ENCODE data around the gene DOC2B.
"Not testable (repeated sequence)": the region's sequence is repeated elsewhere in the genome, so short reads cannot be mapped to it uniquely, and the experiment has no call there.

Gene DOC2B

GRCh38 chr17:181245-182049 lies at the start of gene DOC2B:
Gene DOC2B (minus strand): TSS chr17:181650. CDS start chr17:181479, 171 bp downstream.
- no peak for DNase-seq (ENCODE audit: low spot score)

- DNase-seq (ENCODE audit: low spot score) = no peak
Observed at GRCh38 chr17:230395-230770, 48.9 kb upstream of the DOC2B start.

DNA sequence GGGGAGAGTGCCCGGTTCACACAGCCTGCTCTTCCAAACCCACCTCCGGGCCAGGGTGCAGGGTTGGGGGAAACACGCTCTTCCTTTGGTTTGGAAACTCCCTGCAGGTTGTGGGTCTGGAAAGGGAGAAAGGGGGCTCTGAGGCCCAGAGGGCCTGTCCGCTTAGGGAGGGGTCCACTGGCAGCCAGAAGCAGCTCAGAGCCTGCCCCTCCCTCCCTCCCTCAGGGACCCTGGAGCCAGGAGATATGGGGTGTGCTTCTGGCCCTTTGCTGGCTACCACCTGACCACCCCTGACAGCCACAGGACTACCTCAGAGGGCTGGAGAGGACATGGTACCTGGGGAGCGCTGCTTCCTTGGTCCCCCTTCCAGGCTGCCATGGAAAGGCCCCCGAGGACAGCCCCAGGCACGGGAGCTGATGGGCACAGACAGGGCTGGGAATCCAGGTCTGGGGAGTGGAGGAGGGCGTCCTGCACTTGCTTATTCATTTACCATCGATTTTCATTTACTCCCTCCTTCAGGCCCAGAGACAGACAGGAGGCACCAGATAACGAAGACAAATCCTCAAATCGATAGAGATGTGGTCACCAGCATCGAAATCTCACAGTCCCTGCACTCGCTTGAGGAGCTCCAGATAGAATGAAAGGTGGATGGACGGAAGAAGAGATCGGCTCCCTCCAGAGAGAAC lies 48.4 kb upstream of the DOC2B start:
- DNase-seq (ENCODE audit: low spot score) = no peak

DNA sequence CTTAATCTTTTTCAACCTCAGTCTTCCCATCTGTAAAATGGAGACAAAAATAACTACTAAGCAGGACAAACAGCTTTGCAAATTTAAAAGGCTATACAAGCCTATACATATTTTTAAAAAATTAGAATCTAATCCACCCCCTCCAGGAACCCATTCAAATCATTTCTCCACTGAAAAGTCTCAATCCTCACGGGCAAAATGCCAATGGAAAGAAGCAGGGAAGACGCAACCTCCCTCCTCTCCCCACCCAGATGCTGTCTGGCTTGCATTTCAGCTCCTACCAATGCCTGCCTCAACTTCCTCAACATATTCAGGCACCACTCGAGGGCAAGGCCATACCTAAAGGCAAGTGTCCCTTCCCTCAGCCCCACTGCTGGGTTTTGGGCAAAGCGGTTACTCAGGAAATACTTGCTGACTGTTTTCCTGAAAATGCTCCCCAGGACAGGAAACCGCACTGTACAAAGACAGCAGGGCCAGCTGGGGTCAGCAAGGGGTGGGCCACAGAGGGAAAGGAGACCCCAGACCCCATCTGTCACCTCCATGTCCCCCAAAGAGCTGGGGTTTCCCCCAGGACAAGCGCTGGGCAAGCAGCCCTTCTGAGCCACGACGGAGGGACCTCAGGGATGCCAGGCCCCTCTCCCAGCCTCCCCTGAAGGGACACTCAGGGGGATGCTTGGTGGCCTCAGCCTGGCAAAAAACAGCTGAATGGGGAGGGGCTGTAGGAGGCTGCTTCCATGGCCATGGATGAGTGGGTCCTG lies 47.7 kb upstream of the DOC2B start:
- DNase-seq (ENCODE audit: low spot score) = no peak

DNA sequence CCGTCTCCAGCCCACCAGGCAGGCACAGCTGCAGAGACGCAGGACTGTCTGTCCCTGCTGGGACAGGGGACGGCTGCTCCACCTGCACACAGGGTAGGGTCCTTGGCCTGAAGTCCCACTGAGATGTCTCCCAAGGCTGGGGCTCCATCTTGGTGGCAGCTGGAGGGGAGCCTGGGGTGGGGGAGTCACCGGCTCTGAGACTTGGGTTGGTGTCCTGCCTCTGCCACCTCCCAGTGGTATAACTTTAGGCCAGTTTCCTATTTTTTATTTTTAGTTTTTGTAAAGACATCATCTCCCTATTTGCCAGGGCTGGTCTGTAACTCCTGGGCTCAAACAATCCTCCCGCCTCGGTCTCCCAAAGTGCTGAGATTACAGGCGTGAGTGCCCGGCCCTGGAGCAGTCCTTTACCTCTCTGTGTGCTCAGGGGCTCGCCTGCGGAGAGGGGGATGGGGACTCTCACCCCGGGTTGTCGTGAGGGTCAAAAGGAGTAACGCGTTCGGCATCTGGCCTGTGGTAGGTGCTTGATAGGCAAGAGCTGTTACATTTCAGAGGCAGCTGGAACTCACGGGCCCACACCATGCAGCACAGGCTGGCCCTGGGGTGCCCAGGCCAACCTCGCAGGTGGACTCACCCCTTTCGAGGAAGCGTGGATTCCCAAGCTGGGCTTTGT lies 46.6 kb upstream of the DOC2B start:
- DNase-seq (ENCODE audit: low spot score) = no peak

DNA sequence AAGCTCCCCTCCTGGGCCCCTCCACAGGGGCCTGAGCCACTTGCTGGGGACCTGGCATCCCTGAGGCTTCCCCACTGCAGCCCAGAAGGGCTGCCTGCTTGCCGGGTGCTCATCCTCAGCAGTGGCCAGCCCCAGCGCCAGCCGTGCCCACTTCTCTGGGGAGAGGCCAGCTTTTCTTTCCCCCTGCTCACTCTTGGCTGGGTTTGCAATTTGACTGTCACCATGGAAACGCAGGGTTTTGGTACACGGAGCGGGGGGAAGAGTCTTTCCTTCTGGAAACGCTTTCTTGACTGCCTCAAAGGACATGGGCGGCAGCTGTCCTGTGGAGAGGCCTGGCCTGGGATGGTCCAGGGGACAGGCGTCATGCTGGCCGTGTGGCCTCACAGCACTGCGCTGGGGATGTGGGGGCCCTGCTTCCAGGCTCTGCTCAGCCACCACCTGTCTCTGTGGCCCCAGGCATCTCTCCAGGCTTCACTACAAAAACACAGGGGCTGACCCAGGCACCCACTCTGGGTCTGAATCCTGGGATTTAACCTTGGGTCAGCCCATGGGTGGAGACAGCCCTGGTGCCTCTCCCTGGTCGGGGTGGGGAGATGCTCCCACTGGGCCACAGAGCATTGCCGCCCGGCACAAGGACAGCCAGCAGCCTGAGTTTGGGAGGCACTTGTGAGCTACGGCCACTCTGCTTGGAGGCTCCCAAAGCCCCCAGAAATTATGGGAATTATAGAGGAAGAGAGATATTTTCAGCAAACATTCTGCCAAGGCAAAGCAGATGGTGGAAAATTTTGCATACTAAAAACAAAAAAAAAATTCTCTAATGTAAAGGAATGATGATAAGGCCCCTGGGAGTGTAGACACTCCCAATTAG lies 45.9 kb upstream of the DOC2B start:
- DNase-seq (ENCODE audit: low spot score) = no peak

GRCh38 chr17:226108-227077 lies 44.9 kb upstream of the DOC2B start:
- DNase-seq (ENCODE audit: low spot score) = no peak

- no peak for DNase-seq (ENCODE audit: low spot score)
Observed at GRCh38 chr17:225551-225950, 44.1 kb upstream of the DOC2B start.

DNA sequence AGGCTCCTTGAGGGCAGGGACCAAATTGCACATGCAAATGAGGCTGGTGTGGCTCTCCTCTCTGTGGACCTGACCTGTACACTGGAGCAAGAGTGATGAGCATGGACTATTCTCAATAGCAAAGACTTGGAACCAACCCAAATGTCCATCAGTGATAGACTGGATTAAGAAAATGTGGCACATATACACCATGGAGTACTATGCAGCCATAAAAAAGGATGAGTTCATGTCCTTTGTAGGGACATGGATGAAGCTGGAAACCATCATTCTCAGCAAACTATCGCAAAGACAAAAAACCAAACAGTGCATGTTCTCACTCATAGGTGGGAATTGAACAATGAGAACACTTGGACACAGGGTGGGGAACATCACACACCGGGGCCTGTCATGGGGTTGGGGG lies 43.1 kb upstream of the DOC2B start:
- DNase-seq (ENCODE audit: low spot score) = not testable (repeated sequence)

- DNase-seq (ENCODE audit: low spot score) = no peak
Observed at GRCh38 chr17:223723-224471, 42.4 kb upstream of the DOC2B start.

GRCh38 chr17:222172-222571 lies 40.7 kb upstream of the DOC2B start:
- DNase-seq (ENCODE audit: low spot score) = no peak

DNA sequence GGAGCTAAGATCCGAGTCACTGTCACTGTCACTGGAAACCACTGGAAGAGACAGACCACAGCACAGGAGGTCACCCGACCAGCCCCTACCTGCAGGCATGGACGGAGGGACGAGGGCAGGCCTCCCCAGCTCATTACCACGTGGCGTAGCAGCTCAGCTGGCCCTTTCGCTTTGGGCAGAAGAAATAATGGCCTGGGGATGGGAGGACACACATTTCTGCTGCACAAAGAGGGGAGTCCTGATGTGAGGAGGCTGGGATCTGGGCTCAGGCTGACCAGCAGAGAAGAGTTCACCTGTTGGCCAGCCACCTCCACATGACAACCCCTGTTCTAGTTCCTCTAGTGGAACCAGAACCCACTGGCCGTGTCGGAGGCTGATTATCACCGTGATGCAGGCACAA lies 38.2 kb upstream of the DOC2B start:
- DNase-seq (ENCODE audit: low spot score) = no peak

DNA sequence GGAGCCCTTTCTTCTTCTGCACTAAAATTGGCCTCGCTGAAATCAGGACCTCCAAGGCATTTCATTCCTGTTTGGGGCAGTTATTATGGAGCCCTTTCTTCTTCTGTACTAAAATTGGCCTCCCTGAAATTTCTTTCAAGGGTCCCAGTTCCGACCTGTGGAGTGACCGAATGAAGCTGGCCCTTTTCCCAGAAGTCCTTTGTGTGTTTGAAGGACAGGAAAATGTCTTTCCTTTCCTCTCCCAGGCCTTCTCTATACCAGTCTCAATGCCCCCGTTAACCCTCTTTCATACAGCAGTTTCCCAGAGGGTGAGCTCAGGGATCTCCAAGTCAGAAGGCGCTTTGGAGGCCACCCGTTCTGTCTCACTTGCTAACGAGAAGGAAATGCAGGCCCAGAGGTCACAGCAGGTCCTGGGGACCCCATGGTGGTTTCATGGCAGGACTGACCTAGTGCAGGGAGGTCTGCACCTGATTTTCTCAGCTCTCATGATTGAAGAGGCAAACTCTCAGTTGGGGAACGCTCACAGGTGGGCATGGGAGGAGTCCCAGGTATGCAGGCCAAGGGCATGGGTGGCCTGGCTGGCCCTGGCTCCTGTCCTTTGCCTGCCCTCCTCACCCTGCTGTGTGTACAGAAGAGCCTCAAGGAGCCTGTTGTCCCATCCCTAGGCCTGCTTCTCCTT lies 37.1 kb upstream of the DOC2B start:
- no peak for DNase-seq (ENCODE audit: low spot score)

DNA sequence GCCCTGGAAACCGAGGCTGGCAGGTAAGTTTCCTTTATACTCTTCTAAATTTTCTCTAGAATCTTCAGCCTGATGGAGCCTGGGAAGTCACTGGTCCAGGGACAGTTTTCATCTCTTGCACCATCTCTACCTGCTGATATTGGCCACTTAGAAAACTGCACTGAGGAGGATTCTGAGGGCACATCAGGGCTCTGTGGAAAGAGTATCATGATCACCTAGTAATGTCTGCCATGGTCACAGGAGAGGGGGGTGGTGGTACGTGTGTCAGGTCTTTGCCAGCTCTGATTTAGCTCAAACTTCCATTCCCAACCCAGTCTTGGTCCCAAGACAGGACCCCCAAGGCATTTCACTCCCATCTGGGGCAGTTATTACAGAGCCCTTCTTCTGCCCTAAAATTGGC lies 35.2 kb upstream of the DOC2B start:
- DNase-seq (ENCODE audit: low spot score) = no peak

DNA sequence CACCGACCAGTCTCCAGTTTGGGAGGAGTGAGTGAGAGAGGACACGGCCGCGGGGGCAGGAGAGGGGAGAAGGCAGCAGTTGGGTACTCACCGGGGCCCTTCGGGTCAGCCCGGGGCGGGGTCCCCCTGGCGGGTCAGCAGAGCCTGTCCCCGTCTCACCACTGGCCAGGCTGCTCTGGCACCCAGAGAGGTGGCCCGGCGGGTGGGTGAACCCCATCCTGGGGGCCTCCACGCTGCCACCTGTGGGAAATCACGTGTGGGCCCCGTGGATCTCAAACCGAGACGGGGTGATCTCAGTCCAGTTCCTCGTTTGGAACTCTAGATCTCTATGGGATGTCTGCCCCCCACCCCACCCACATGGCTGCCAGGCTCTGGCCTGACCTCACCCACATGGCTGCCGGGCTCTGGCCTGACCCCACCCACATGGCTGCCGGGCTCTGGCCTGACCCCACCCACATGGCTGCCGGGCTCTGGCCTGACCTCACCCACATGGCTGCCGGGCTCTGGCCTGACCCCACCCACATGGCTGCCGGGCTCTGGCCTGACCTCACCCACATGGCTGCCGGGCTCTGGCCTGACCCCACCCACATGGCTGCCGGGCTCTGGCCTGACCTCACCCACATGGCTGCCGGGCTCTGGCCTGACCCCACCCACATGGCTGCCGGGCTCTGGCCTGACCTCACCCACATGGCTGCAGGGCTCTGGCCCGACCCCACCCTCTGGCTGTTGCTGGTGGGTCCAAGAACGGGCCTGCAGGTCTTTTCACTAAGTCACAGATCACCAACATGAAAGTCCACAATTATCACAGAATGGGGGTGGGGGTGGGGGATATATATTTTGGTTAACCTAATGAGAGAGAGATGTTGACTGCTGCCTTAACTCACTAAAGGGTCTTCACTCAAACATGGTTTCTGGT lies 34.4 kb upstream of the DOC2B start:
- DNase-seq (ENCODE audit: low spot score) = not testable (repeated sequence)

GRCh38 chr17:214881-215331 lies 33.5 kb upstream of the DOC2B start:
- DNase-seq (ENCODE audit: low spot score) = no peak

GRCh38 chr17:213286-214105 lies 32.0 kb upstream of the DOC2B start:
- no peak for DNase-seq (ENCODE audit: low spot score)
